ENCODE measurements around the gene CSRP2.

Gene CSRP2

DNA sequence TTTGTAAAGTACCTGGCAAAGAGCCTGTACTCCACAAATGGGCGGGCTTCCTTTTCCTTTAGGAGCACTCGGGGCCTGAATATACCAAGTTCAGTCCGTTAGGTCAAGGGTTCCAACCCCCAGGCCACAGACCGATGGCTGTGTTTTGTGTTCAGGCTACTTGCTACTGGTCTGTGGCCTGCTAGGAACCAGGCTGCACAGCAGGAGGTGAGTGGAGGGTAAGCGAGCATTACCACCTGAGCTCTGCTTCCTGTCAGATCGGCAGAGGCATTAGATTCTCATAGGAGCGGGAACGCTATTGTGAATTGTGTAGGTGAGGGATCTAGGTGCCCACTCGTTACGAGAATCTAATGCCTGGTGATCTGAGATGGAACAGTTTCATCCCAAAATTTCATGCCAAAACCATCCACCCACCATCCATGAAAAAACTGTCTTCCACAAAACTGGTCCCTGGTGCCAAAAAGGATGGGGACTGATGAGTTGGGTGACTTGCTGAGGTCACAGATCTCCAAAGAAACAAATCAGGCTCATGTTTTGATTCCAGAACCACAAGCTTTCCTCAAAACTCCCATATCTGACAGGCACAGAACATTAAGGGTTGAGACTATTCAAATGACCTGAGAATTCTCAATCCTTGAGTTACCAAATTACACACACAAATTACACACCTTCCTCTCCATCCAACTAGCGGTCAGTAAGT lies 4.2 kb downstream of the CSRP2 start:
- no peaks in the 10 kb centered on the region for H3K9me3 ChIP-seq (ENCODE audit: control insufficient read depth, low read length)
- peaks cover 8% of the 10 kb centered on the region for H3K4me1 ChIP-seq (ENCODE audit: control insufficient read depth, insufficient read depth, low read length)
- no peak for DNase-seq (ENCODE audit: low read depth)
- H3K36me3 ChIP-seq (ENCODE audit: control insufficient read depth, insufficient read depth, low read length, severe bottlenecking) = no peaks in the 10 kb centered on the region
- no peak overlapping the region for H3K4me3 ChIP-seq (ENCODE audit: low read length)
- no peaks in the 10 kb centered on the region for H3K27me3 ChIP-seq (replicated peaks; ENCODE audit: control insufficient read depth, insufficient read depth, low read length)
- H3K9ac ChIP-seq (ENCODE audit: low read length) = no peak overlapping the region

DNA sequence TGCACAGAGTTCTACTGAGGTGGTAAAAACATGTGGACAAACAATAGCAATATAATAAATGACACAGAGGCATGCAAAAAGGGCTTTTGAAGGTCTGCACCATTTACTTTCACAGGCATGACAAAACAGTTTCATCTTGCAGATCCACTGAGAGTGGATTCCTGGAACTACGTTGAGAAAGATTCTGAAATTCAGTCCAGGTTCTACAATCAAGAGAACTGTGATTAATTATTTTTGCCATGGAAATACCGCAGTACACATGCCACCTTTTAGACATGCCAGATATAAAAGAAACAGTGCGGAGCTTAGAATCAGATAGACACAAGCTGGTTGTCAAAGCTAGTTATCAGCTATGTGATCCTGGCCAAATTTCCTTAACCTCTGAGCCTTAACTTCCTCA lies 4.8 kb downstream of the CSRP2 start:
- no peak for DNase-seq (ENCODE audit: low read depth)
- Histone ChIP-seq H3K27me3 (replicated peaks; ENCODE audit: control insufficient read depth, insufficient read depth, low read length) (no peaks in the 10 kb centered on the region), H3K4me3 (ENCODE audit: low read length) (no peak overlapping the region), H3K4me1 (ENCODE audit: control insufficient read depth, insufficient read depth, low read length) (peaks cover 8% of the 10 kb centered on the region), H3K9me3 (ENCODE audit: control insufficient read depth, low read length) (no peaks in the 10 kb centered on the region), H3K36me3 (ENCODE audit: control insufficient read depth, insufficient read depth, low read length, severe bottlenecking) (no peaks in the 10 kb centered on the region), H3K9ac (ENCODE audit: low read length) (no peak overlapping the region)

DNA sequence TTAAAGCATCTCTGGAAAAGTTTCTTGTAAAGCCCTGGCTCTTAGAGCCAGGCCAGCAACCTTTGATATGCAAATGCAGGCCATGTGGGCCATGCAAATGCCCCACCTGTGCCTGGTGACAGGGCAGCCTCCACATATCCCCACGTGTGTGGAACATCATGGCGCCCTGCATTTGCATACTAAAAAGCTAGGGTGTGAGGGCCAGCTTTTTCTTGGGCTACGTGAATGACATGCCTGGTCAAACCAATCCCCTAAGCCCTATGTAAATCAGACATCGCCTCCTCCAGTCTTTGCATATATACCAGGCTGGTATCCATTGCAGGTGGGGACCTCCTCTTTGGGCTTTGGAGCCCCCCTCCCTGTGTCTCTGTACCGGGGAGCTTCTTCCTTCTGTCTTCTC lies 6.4 kb downstream of the CSRP2 start:
- H3K4me3 ChIP-seq (ENCODE audit: low read length) = no peak overlapping the region
- H3K4me1 ChIP-seq (ENCODE audit: control insufficient read depth, insufficient read depth, low read length) = no peaks in the 10 kb centered on the region
- H3K9me3 ChIP-seq (ENCODE audit: control insufficient read depth, low read length) = no peaks in the 10 kb centered on the region
- no peak overlapping the region for H3K9ac ChIP-seq (ENCODE audit: low read length)
- no peaks in the 10 kb centered on the region for H3K27me3 ChIP-seq (replicated peaks; ENCODE audit: control insufficient read depth, insufficient read depth, low read length)
- DNase-seq (ENCODE audit: low read depth) = no peak
- no peaks in the 10 kb centered on the region for H3K36me3 ChIP-seq (ENCODE audit: control insufficient read depth, insufficient read depth, low read length, severe bottlenecking)

GRCh38 chr12:76871742-76872141 lies 7.1 kb downstream of the CSRP2 start:
- H3K9ac ChIP-seq (ENCODE audit: low read length) = no peak overlapping the region
- no peak for DNase-seq (ENCODE audit: low read depth)
- H3K27me3 ChIP-seq (replicated peaks; ENCODE audit: control insufficient read depth, insufficient read depth, low read length) = no peaks in the 10 kb centered on the region
- no peaks in the 10 kb centered on the region for H3K36me3 ChIP-seq (ENCODE audit: control insufficient read depth, insufficient read depth, low read length, severe bottlenecking)
- H3K9me3 ChIP-seq (ENCODE audit: control insufficient read depth, low read length) = no peaks in the 10 kb centered on the region
- H3K4me1 ChIP-seq (ENCODE audit: control insufficient read depth, insufficient read depth, low read length) = no peaks in the 10 kb centered on the region
- no peak overlapping the region for H3K4me3 ChIP-seq (ENCODE audit: low read length)

DNA sequence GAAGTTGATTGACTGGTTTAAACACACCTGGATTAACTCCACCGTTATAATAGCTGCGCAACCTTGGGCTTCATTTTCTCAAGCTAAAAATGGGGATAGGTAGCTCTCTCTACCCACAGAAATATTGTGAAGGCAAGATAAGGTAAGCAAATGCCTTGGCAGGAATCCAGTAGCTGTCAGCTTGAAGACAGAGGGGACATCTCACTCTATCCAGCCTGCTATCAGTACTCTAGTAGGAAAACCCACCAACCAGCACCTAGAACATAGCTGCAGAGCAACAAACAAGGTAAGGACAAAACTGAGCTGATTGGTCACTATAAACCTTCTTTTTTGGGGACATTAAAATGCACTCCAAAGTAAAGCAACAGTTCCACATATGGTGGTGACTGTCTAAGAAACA lies 7.7 kb downstream of the CSRP2 start:
- H3K36me3 ChIP-seq (ENCODE audit: control insufficient read depth, insufficient read depth, low read length, severe bottlenecking) = no peaks in the 10 kb centered on the region
- no peaks in the 10 kb centered on the region for H3K9me3 ChIP-seq (ENCODE audit: control insufficient read depth, low read length)
- H3K4me1 ChIP-seq (ENCODE audit: control insufficient read depth, insufficient read depth, low read length) = no peaks in the 10 kb centered on the region
- no peak for DNase-seq (ENCODE audit: low read depth)
- H3K27me3 ChIP-seq (replicated peaks; ENCODE audit: control insufficient read depth, insufficient read depth, low read length) = no peaks in the 10 kb centered on the region
- no peak overlapping the region for H3K9ac ChIP-seq (ENCODE audit: low read length)
- H3K4me3 ChIP-seq (ENCODE audit: low read length) = no peak overlapping the region

GRCh38 chr12:76866726-76867125 lies 12.1 kb downstream of the CSRP2 start:
- Histone ChIP-seq H3K4me3 (ENCODE audit: low read length) (no peak overlapping the region), H3K4me1 (ENCODE audit: control insufficient read depth, insufficient read depth, low read length) (peaks cover 23% of the 10 kb centered on the region), H3K36me3 (ENCODE audit: control insufficient read depth, insufficient read depth, low read length, severe bottlenecking) (no peaks in the 10 kb centered on the region), H3K9ac (ENCODE audit: low read length) (no peak overlapping the region), H3K9me3 (ENCODE audit: control insufficient read depth, low read length) (no peaks in the 10 kb centered on the region), H3K27me3 (replicated peaks; ENCODE audit: control insufficient read depth, insufficient read depth, low read length) (no peaks in the 10 kb centered on the region)
- peak; percentile 85 for DNase-seq (ENCODE audit: low read depth)

DNA sequence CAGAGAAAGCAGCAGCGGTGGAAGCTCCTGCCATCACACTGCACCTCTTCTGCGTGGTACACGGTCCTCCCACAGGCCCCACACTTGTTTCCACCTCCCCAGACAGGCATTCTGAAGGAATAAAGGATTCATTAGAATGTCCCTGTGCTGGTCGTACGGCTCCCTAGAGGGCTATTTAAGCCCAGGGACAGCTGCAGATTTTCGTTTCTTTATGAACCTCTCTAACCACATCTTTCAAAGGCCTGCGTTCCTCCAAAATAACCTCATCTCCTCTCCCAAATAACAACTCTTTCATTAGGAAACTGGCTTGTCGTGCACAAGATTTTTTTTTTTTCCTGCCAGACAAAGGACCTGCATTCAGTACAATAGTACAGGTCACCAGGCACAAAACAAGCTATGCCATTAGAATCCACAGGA lies 12.7 kb downstream of the CSRP2 start:
- no peak for DNase-seq (ENCODE audit: low read depth)
- Histone ChIP-seq H3K9me3 (ENCODE audit: control insufficient read depth, low read length) (no peaks in the 10 kb centered on the region), H3K9ac (ENCODE audit: low read length) (no peak overlapping the region), H3K4me3 (ENCODE audit: low read length) (no peak overlapping the region), H3K4me1 (ENCODE audit: control insufficient read depth, insufficient read depth, low read length) (peaks cover 23% of the 10 kb centered on the region), H3K27me3 (replicated peaks; ENCODE audit: control insufficient read depth, insufficient read depth, low read length) (no peaks in the 10 kb centered on the region), H3K36me3 (ENCODE audit: control insufficient read depth, insufficient read depth, low read length, severe bottlenecking) (no peaks in the 10 kb centered on the region)

DNA sequence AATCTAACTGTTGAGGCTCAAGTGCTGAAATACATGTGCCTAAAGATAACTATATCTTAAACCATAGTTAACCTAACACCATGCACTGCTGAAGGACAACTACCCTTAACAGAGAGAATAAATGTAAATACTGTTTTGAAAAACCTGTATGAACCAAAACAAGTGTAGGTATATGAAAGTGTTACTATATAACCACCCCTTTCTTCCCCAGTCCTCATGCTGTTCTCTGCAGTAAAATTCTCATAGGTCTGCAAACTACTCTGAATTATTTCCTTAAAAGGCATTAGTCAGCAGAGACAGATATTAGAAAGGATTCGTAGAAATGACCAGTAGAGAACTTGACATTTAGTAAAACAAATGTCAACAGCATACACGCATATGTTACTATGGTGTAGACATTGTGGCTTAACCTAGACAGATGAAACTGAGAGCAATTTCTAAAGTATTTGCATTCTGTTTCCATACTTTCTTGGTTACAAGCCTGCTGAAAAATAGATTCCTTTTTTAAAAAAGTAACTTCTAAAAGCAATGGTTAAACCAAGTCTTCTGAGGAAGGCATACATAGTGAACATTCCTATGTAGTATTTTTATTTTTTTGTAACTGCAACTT lies 13.9 kb downstream of the CSRP2 start:
- no peaks in the 10 kb centered on the region for H3K36me3 ChIP-seq (ENCODE audit: control insufficient read depth, insufficient read depth, low read length, severe bottlenecking)
- DNase-seq (ENCODE audit: low read depth) = peak; percentile 58
- no peaks in the 10 kb centered on the region for H3K9me3 ChIP-seq (ENCODE audit: control insufficient read depth, low read length)
- H3K9ac ChIP-seq (ENCODE audit: low read length) = no peak overlapping the region
- no peak overlapping the region for H3K4me3 ChIP-seq (ENCODE audit: low read length)
- no peaks in the 10 kb centered on the region for H3K27me3 ChIP-seq (replicated peaks; ENCODE audit: control insufficient read depth, insufficient read depth, low read length)
- peaks cover 23% of the 10 kb centered on the region for H3K4me1 ChIP-seq (ENCODE audit: control insufficient read depth, insufficient read depth, low read length)

GRCh38 chr12:76863837-76864236 lies 15.0 kb downstream of the CSRP2 start:
- Histone ChIP-seq H3K9ac (ENCODE audit: low read length) (no peak overlapping the region), H3K36me3 (ENCODE audit: control insufficient read depth, insufficient read depth, low read length, severe bottlenecking) (no peaks in the 10 kb centered on the region), H3K4me1 (ENCODE audit: control insufficient read depth, insufficient read depth, low read length) (peaks cover 23% of the 10 kb centered on the region), H3K9me3 (ENCODE audit: control insufficient read depth, low read length) (no peaks in the 10 kb centered on the region), H3K27me3 (replicated peaks; ENCODE audit: control insufficient read depth, insufficient read depth, low read length) (no peaks in the 10 kb centered on the region), H3K4me3 (ENCODE audit: low read length) (peak overlapping the region; percentile 37)
- peak; percentile 44 for DNase-seq (ENCODE audit: low read depth)

GRCh38 chr12:76863005-76863670 lies 15.7 kb downstream of the CSRP2 start:
- H3K4me3 ChIP-seq (ENCODE audit: low read length) = peak overlapping the region; percentile 37
- H3K4me1 ChIP-seq (ENCODE audit: control insufficient read depth, insufficient read depth, low read length) = peaks cover 23% of the 10 kb centered on the region
- H3K9ac ChIP-seq (ENCODE audit: low read length) = no peak overlapping the region
- no peaks in the 10 kb centered on the region for H3K27me3 ChIP-seq (replicated peaks; ENCODE audit: control insufficient read depth, insufficient read depth, low read length)
- H3K9me3 ChIP-seq (ENCODE audit: control insufficient read depth, low read length) = no peaks in the 10 kb centered on the region
- H3K36me3 ChIP-seq (ENCODE audit: control insufficient read depth, insufficient read depth, low read length, severe bottlenecking) = no peaks in the 10 kb centered on the region
- peak; percentile 74 for DNase-seq (ENCODE audit: low read depth)

- Histone ChIP-seq H3K27me3 (replicated peaks; ENCODE audit: control insufficient read depth, insufficient read depth, low read length) (no peaks in the 10 kb centered on the region), H3K9me3 (ENCODE audit: control insufficient read depth, low read length) (peaks cover 6% of the 10 kb centered on the region), H3K9ac (ENCODE audit: low read length) (no peak overlapping the region), H3K36me3 (ENCODE audit: control insufficient read depth, insufficient read depth, low read length, severe bottlenecking) (peaks cover 16% of the 10 kb centered on the region), H3K4me1 (ENCODE audit: control insufficient read depth, insufficient read depth, low read length) (peaks cover 23% of the 10 kb centered on the region), H3K4me3 (ENCODE audit: low read length) (no peak overlapping the region)
- no peak for DNase-seq (ENCODE audit: low read depth)
Measured at GRCh38 chr12:76860256-76860655, 18.6 kb downstream of the CSRP2 start.

Data from adipocyte (in vitro differentiated cells).